Heart left ventricle (tissue), 16 donors: ENCODE data around the gene HSD17B2. TPM values are rescaled to one million over a fixed set of nuclear protein-coding genes. Genes with fewer than 3 reads are reported as not detected.

Experiments used
- ATAC-seq, 4 donors: fragments of 200-7000 bp; cut with Tn5 transposase; one replicate each; pipeline ENCODE4 v1.9.1; 2020 to 2022; ENCODE audit warnings: moderate library complexity in 4 of 4, mild to moderate bottlenecking in 3 of 4, moderate number of reproducible peaks in 1 of 4
- DNase-seq, 5 donors: peaks; one replicate each; pipeline ENCODE4 v3.0.0-alpha.2; 2020
- H3K27ac ChIP-seq, 12 donors: fragments of 200-600 bp; sonication (generic) in 4 of 12; one replicate each; pipeline versions ENCODE4 v1.5.0 to v1.8.0; 2016 to 2022; ENCODE audit warnings: mild to moderate bottlenecking in 2 of 12
- H3K27me3 ChIP-seq, 9 donors: fragments of 200-600 bp; sonication (generic) in 2 of 9; one replicate each; pipeline versions ENCODE4 v1.5.1 to v1.8.0; 2016 to 2022; ENCODE audit warnings: mild to moderate bottlenecking in 3 of 9
- H3K36me3 ChIP-seq, 9 donors: fragments of 200-600 bp; sonication (generic) in 2 of 9; one replicate each; pipeline versions ENCODE4 v1.5.0 to v1.8.0; 2018 to 2022; ENCODE audit warnings: mild to moderate bottlenecking in 2 of 9
- H3K4me1 ChIP-seq, 12 donors: fragments of 200-600 bp; sonication (generic) in 4 of 12; one replicate each; pipeline versions ENCODE4 v1.5.0 to v1.8.0; 2016 to 2022; ENCODE audit warnings: mild to moderate bottlenecking in 3 of 12
- H3K4me3 ChIP-seq, 12 donors: fragments of 200-600 bp; sonication (generic) in 4 of 12; one replicate each; pipeline versions ENCODE4 v1.5.0 to v1.8.0; 2017 to 2022; ENCODE audit warnings: mild to moderate bottlenecking in 9 of 12, moderate library complexity in 4 of 12
- H3K9me3 ChIP-seq, 12 donors: fragments of 200-600 bp; sonication (generic) in 4 of 12; one replicate each; pipeline versions ENCODE4 v1.5.0 to v1.8.0; 2016 to 2022; ENCODE audit warnings: mild to moderate bottlenecking in 1 of 12
- CTCF ChIP-seq, 12 donors: fragments of 200-600 bp; sonication (generic) in 4 of 12; IDR thresholded peaks; one replicate each; pipeline versions ENCODE4 v1.5.0 to v1.8.0; 2018 to 2022; ENCODE audit warnings: antibody characterized with exemption in 12 of 12, mild to moderate bottlenecking in 5 of 12
- POLR2A ChIP-seq, 2 donors: fragments of 450-650 bp; IDR thresholded peaks; one replicate each; pipeline ENCODE4 v1.6.1; 2017; ENCODE audit warnings: antibody characterized with exemption in 2 of 2, mild to moderate bottlenecking in 2 of 2, moderate library complexity in 2 of 2
- WGBS, 4 donors: extraction: QIAGEN DNeasy Blood & Tissue Kit in 2 of 4; methylation state at CpG; one replicate each; pipeline versions ENCODE4 v1.1.5 to v1.1.7; 2013 to 2018; 5-methylcytosine and 5-hydroxymethylcytosine counted together
- intact Hi-C, 10 donors: fragments of 100-400 bp; cut with DNase I; formaldehyde crosslinking; loops; one replicate each; pipeline versions ENCODE4 v1.11.1 to v1.14.2; 2022
- polyA plus RNA-seq, 2 donors: library from polyadenylated mRNA; stranded (reverse); fragments of 200-250 nt; gene quantifications; one replicate each; pipeline ENCODE4 v1.2.3, GENCODE V29; 2013
- total RNA-seq, 9 donors: library from RNA; depleted of rRNA in 2 of 9; stranded (reverse); fragments of >200 nt in 2 of 9; fragmentation: NEBNext Ultra II Directional in 3 of 9; extraction: Animal tissue kit (Norgen Biotek cat#: 25700) in 3 of 9; gene quantifications; one replicate each; pipeline versions ENCODE4 v1.1.0 to v1.2.4, GENCODE V29; 2016 to 2023
- donor health status: ischemic (EF 13 %, LVEDD 7.1; RV severe dilation, severe dysfunction).
- donor health status: healthy with polysubstance abuse.
- donor health status: DM: no; HTN: yes; CAD: no.
- donor health status: DM: no; HTN: no; CAD: no.
- donor health status: ischemic (EF 25% LVEDD 6.9; RV normal size, moderate dysfunction).
- donor health status: ischemic (EF 25% LVEDD 5.7; RV mildly dilated, moderate dysfunction).
- donor health status: healthy.
- donor health status: DM: yes; HTN: yes; CAD: no.
- donor health status: ischemic (EF 35%, LVEDD 5.7; RV mildly dilated, moderate dysfunction).
- donor health status: nonischemic (EF 11% LVEDD 7.7; RV severe dilation, severe dysfunction).
- donor health status: DM: yes; HTN: yes; CAD: no.
- donor health status: PGD.
- donor health status: ischemic (EF 29% LVEDD 5.4; RV normal size, mild dysfunction).
- donor health status: nonischemic (EF 23%, LVEDD 6.1; RV moderate dilation, normal function).

The HSD17B2 gene
- total and polyA plus RNA-seq, 11 donors: 0.11 TPM; not detected in 10

GRCh38 chr16:82124651-82125050, 89.6 kb downstream of the HSD17B2 start:
- Histone ChIP-seq H3K36me3 (no peaks in the 10 kb centered on the region), H3K9me3 (peaks cover 0 to 14% (median 0%) of the 10 kb centered on the region in 12 donors), H3K4me1 (no peaks in the 10 kb centered on the region), H3K27me3 (no peaks in the 10 kb centered on the region), H3K4me3 (no peak overlapping the region), H3K27ac (no peak overlapping the region)
- ATAC-seq (no peak), DNase-seq (no peak)
- TF ChIP-seq CTCF (IDR thresholded peaks at IDR 0.05) (no peak), POLR2A (IDR thresholded peaks at IDR 0.05) (no peak)
- intact Hi-C loops: no loop called here
- WGBS, 4 donors: 88 to 94% (median 90%) methylated on average over 3 of the region's 3 CpGs

- Histone ChIP-seq H3K27ac (no peak overlapping the region), H3K4me1 (no peaks in the 10 kb centered on the region), H3K27me3 (no peaks in the 10 kb centered on the region), H3K9me3 (peaks cover 0 to 14% (median 0%) of the 10 kb centered on the region in 12 donors), H3K4me3 (no peak overlapping the region), H3K36me3 (no peaks in the 10 kb centered on the region)
- TF ChIP-seq POLR2A (IDR thresholded peaks at IDR 0.05) (no peak), CTCF (IDR thresholded peaks at IDR 0.05) (no peak)
- intact Hi-C loops: no loop called here
- no peak for ATAC-seq
- WGBS, 4 donors: 71 to 74% (median 73%) methylated on average over 3 of the region's 3 CpGs
- no peak for DNase-seq
Measured at GRCh38 chr16:82129881-82130280, 94.8 kb downstream of the HSD17B2 start.

- intact Hi-C loops: no loop called here
- no peaks in the 10 kb centered on the region for H3K9me3 ChIP-seq
- H3K27ac ChIP-seq: no peak overlapping the region
- ATAC-seq (no peak), DNase-seq (no peak)
- no peak overlapping the region for H3K4me3 ChIP-seq
- H3K4me1 ChIP-seq: peaks cover 0 to 11% (median 0%) of the 10 kb centered on the region in 12 donors
- 84 to 87% (median 86%) methylated on average over 6 of the region's 6 CpGs for WGBS, 4 donors
- H3K36me3 ChIP-seq: peaks cover 0 to 3% (median 0%) of the 10 kb centered on the region in 9 donors
- no peaks in the 10 kb centered on the region for H3K27me3 ChIP-seq
- TF ChIP-seq POLR2A (IDR thresholded peaks at IDR 0.05) (no peak), CTCF (IDR thresholded peaks at IDR 0.05) (no peak)
Measured at GRCh38 chr16:82133798-82134197, 98.7 kb downstream of the HSD17B2 start.

- WGBS, 4 donors: 89 to 93% (median 91%) methylated on average over 8 of the region's 8 CpGs
- DNase-seq: no peak
- Histone ChIP-seq H3K4me1 (peaks cover 0 to 11% (median 0%) of the 10 kb centered on the region in 12 donors), H3K4me3 (no peak overlapping the region), H3K27me3 (no peaks in the 10 kb centered on the region), H3K36me3 (peaks cover 0 to 3% (median 0%) of the 10 kb centered on the region in 9 donors), H3K9me3 (no peaks in the 10 kb centered on the region), H3K27ac (no peak overlapping the region)
- intact Hi-C loops: no loop called here
- no peak for TF ChIP-seq POLR2A (IDR thresholded peaks at IDR 0.05)
- no peak for TF ChIP-seq CTCF (IDR thresholded peaks at IDR 0.05)
- no peak for ATAC-seq
Measured at GRCh38 chr16:82134846-82135245, 99.8 kb downstream of the HSD17B2 start.
